ENCODE data around the gene ZNF205.

- no peak for TF ChIP-seq CTCF (IDR thresholded peaks at IDR 0.05)
- TF ChIP-seq POLR2AphosphoS5 (IDR thresholded peaks at IDR 0.05; ENCODE audit: low read depth, low read length): peak; percentile 82
- TF ChIP-seq SIN3A (IDR thresholded peaks at IDR 0.05; ENCODE audit: borderline replicate concordance, insufficient read depth, low read depth, low read length): peak; percentile 73; the same call in 1 of the 2 replicates
- peak in 1 of 2 experiments; percentile 41; a peak in 1 of 4 replicates for TF ChIP-seq REST (IDR thresholded peaks at IDR 0.05; ENCODE audit: insufficient read depth in 1 of 2, low read depth in 2 of 2, low read length in 1 of 2)
- no peak for TF ChIP-seq TCF7L2 (IDR thresholded peaks at IDR 0.05; ENCODE audit: low read depth, low read length)
Observed at GRCh38 chr16:3158510-3159314, 46.3 kb downstream of the ZNF205 start.
